ENCODE results near the gene DPYSL3.

The DPYSL3 gene

DNA sequence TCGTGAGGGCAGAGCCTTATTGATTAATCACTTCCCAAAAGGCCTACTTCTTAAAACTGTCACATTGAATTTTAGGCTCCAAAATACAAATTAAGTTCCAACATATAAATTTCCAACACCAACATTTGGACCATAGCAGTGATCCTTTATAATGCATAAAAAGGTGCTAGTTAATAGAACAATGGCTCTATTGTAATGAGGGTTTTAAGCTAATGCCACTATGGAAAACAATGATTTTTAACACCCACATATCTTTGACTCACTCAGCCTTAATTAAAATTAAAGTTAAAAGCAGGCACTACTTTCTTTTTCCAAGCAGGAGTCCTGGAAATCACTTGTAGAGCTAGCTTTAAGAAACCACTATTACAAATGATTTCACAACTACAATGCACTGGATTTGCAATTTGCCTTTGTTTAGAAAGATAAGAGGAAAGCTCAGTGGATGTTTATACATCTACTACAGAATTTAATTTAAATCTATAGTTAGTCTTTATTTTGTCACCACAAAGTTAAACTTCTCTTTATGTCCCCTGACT lies 41.8 kb downstream of the DPYSL3 start:
- DNase-seq, result no peak

DNA sequence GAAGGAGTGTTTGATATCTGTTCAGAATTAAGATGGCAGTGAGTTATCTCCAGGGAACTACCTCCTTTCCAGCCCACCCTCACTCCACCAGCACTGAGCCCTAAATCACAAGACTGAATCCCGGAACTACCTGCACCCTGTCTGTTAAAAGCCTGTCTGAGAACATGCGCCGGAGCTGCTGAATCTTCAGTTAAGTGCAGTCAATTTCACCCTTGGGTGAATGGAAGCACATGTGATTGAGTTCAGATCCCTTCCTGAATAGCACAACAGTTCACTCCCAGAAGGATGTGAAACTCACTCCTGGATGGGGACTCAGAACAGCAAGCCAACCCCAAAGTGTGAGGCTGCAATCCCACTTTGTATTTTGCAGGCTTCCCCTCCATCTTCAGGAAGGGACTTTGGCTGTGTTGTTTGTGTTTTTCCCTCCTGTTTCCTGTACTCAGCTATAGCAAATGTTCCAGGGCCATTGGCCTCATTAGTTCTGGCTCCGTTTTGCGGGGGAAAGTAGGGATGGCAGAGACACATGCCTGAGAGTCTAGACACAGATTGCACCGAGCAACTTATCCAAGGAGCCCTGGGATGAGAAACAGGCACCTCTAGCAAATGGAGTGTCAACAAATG lies 43.4 kb downstream of the DPYSL3 start:
- DNase-seq, result peak; percentile 73

DNA sequence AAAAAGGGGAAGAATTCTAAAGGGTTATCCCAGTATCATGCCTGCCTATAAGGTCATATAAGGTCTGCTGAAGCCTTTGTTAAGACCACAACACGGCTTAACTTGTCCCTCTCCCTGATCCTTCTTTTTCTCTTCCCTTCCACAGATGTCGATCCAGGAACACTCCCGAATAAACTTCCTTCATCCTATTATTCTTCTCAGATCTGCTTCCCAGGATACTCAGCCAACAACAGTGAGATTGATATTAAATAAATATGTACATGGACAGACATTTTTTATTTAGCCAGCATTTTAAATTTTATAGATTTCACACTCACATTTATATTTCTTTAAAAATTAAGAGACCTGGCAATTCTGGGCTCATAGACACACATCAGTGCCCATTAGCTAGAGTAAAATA lies 44.1 kb downstream of the DPYSL3 start:
- no peak for DNase-seq

DNA sequence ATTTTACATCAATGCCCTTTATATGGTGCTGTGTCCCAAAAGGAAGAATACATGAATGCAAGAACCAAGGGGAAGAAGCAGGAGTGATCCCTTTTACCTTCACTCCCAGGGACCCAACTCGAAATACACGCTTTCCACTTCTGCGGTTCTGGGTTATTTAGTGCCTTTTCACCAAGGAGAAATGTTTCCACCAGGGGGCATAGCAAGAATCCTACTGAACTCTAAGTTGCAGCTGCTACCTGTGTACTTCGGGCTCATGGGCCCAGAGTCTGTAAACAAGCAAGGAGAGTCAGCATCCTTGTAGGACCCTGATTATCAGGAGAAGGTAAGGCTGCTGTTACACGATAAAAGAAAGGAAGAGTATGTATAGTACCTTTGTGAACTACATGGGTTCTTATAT lies 45.7 kb downstream of the DPYSL3 start:
- no peak for DNase-seq

DNA sequence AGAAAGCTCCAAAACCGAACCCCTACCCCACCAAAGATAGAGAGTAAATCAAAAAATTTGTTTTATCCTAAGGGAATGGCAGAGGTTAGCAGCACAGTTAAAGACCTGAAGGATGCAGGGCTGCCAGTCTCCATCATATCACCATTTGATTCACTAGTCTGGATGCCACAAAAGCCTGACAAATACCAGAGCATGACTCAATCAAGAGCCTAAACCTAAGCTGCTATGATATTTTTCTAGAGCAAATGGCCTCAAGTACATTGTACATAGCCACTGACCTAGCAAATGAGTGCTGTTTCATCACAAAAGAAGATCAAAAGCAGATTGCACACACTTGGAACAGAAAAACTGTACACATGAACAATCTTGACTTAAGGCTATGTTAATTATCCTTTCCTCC lies 48.0 kb downstream of the DPYSL3 start:
- no peak for DNase-seq

DNA sequence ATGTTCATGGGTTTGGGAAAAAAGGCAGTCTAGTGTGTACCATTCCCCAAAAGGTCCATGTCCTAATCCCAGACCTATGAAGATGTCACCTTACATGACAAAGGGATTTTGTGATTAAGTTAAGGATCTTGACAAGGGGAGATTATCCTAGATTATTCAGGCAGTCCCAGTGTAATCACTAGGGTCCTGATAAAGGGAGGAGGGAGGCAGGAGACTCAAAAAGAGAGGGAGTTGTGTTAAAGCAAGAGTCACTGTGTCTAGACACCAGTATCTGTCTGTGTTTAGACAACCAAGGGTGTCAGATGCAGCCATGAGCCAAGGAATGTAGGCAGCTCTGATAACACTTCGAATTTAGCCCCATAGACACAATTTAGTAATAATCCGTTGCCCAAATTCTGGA lies 49.5 kb downstream of the DPYSL3 start:
- no peak for DNase-seq

DNA sequence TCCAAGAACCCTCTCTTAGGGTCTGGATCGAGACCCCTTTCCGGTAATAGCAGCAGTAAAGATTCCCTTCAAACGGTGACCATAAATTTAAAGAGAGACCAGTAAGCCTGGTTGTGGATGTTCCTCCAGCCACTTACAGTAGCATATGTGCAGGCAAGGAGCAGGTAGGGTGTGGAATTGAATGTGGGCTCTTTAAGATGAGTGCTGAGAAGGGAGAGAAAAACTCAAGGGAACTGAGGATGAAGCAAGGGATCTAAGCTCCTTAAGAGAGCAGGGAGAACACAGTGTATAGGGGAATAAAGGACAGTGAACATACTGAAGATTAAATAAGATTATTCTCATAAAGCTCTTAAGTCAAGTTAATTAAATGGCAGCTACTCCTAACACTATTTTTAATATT lies 51.3 kb downstream of the DPYSL3 start:
- DNase-seq, result no peak

DNA sequence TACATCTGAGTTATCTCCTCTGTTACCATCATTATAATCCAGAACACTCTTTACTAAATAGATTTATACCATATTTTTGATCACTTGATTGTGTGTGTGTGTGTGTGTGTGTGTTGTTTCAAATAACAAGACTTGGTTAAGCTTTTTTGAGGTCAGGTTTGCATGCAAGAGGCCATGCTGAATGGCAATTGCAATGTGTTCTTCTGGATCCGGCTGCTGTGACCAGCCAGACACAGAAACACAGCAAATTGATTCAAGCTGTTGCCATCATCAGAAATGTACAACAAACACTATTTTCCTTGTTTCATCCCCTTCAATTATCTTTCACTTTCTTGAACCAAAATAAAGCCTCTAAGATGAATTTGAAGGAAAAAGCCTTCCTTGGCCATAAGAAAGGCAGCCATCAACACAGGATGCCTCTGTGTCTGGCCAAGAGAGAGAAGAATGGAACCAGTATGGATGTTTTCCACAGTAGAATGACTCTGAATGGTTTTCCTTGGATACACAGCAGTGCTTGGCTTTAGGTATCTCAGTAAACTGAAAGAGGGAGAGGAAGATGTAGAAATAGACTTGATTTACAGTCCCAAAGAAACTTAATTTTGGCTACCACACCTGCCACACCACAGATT lies 53.9 kb downstream of the DPYSL3 start:
- DNase-seq, result no peak

DNA sequence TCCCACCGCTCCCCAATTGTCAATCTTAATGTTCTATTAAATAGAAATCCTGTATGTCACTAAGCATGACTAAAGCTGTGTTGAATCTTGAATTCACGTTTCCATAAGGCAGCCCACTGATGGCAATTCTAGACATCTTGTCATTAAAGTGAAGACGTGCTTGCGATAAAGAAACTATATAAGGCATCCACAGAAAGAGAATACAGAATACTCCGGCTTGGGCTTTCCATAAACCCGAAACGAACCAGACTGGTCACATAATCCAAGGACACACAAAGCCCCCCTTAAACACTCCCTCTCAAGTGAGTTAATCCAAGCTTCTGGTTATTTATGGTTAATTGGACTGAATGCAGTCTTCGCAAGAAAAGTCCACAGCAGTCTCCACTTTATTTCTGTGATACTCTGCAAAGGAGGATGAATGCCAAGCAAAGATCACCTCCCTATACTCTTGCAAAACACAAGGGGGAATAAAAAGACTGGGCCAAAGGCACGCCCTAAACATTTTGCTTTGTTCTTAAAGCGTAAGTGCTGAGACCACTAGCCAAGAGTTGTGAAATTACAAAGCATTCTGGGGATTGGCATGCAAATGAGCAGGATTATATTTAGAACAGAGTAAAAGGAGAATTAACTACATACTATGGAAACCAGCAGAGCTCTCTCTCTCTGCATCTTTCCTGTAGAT lies 54.7 kb downstream of the DPYSL3 start:
- peak; percentile 72 for DNase-seq

DNA sequence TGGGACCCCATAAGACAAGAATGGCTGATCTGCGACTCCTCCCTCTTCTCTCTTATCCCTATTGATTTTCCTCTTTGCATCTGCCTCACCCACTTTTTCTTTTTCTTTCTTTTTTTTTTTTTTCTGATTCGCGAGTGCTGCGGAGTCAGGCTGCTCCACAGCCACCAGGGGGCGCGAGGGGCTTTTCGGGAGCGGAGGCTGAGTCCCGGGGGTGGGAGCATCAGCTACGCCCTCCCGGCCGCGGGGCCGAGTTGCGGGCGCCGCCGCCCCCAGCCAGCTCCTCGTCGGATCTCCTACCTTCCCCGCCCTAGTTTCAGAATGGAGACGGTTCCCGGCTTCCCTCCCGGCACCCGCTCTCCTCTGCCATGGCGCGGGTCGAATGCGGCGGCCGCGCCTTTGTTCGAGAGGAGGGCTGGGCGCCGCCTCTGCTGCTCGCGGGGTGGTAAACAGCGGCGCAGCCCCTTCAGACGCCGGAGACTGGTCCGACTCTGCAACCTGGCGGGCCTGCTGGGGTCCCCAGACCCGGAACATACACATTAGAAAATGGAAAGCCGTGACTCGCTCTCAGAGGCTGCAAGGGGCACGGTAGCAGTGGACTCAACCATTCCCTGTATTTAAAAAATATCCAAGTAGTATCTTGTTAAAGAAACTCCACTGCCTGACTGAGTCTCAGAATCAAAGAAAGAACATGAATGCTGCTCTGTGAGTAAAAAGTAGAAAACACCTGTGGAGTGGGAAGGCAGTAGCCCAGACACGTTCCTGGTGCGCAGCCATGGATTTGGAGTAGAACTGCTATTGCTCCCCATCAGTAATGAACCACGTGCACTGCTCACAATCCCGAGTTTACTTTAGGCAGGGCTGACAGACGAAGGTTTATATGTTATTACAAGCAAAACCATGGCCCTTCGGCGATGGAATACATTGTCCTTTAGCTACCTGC lies 55.7 kb downstream of the DPYSL3 start:
- DNase-seq, result peak; percentile 95

DNA sequence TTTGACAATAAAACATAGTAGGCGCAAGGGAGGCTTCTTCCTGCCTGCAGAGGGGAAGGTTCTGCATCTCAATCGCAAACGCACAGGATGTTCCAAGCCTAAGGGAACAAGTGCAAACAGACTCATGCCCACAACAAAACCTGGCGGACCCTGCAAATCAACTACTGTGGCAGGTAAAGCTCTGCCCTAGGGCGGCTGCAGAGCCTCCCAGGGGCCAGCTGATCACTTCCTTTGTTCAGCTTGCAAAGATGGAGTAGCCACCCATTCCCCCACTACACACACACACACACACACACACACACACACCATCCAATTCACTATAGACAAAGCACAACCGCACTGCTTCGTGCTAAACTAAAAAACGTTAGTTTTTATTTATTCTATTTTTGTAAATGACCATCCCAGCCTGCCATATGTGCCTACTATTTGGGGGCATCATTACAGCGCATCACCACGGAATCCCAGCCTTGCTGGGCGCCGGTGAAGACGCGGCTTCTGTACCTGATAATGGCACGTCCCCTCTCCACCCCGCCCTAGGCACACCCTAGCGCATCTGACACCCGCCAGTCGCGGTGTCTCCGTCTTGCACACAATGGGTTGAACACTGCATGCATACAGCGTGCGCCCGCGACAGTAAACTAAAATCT lies 57.6 kb downstream of the DPYSL3 start:
- DNase-seq, result no peak

DNA sequence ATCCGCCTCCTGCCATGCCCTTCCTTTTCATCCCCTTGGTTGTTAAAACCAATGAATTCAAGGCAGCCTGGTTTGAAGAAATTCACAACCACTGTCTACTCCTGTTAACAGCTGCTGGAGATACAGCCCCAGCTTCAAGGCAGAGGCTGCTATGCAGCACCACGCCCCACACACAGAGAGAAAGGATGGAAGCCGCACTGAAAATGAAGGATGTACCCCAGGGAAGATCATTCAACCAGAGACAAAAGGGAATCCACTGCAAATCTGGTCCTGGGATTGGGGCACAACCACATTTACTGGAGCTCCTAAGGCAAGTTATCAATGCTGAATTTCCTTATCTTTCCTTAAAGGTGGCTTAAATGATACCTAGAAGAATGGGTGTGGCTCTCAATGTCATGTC lies 58.7 kb downstream of the DPYSL3 start:
- DNase-seq, result no peak

DNA sequence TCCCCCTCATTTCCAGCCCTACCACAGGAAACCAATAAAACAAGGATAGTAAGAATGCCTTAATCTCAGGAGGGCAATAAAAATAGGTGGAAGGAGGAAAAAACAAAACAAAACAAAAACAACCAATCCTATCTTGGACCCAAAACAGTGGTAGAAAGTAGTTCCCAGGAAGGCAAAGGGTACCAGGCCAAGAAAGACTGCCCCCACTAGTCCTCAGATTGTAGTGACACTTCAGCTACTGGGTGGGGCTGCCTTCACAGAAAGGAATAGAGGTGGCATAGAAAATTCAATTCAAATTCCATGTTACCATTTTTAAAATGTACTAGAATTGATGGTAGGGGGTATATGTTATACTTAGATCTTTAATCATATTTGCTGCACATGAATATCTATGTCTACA lies 59.3 kb downstream of the DPYSL3 start:
- DNase-seq, result no peak

DNA sequence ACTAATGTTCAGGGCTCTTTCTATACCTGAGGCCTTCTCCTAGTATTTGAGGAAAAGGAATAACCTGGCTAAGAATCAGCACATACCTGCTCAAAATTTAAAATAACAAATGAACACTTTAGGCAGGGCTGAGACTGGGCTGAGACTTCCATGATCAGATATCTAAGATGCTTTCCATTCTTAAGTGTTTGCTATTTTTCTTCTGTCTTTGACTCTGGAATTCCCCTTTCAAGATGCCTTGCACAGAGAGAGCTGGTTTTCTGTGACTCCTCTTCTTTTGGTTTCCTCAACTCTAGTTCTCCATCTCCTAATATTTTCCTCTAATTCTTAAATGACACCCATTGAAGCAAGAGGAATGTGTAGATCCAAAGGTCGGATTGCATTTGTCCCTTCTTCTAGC lies 61.1 kb downstream of the DPYSL3 start:
- no peak for DNase-seq

DNA sequence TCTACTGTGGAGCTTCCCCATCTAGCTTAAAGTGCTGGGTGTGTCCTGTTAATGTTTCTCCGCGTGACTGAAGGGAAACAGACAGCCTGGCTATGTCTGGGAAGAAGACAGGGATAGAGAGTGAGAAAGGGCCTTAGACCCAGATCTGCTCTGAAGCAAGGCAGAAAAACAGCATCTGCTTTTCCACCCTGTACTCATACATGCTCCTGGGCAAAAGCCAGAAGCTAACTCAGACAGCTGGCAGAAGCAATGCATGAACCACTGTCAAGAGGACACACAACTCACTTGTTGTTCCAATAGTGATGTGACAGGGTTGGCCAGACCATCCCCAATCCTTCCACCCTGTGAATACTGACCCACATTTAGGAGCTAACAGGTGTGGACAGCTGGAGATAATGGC lies 63.3 kb downstream of the DPYSL3 start:
- peak; percentile 52 for DNase-seq

DNA sequence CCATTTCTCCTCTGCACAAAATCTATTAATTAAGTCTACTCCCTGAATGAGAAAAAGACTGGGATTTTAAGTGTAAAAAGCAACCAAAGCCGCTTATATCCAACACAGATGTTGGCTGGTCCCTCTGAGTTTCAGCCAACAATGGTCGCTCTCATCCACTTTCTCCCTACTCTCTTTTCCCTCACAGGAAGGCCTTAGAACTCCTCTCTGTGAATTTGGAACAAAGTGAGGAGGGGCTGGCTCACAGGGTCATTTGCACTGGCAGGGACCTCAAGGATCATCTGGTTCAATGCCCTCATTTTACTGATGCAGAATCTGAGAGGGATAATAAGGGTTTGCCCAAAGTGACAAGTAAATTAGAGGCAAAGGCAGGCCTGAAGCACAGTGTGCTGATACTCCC lies 64.0 kb downstream of the DPYSL3 start:
- DNase-seq, result no peak

DNA sequence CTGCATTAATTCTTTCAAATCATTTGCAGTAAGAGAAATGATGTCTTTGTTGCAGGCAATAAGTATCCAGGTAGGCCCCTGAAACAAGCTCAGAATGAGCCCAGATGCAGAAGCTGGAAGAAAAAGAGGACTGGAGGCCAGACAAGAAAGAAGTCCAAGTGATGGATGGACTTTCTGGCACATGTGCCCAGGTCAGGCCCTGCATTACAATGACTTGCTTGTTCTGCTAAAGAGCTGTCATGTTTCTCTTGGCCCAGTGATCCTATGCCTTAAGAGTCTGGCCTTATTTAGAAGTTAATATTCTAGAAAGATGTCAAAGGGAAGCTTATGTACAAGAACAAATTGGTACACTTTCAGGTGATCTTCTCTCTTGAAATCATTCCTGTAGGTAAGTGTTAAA lies 64.8 kb downstream of the DPYSL3 start:
- DNase-seq, result no peak

DNA sequence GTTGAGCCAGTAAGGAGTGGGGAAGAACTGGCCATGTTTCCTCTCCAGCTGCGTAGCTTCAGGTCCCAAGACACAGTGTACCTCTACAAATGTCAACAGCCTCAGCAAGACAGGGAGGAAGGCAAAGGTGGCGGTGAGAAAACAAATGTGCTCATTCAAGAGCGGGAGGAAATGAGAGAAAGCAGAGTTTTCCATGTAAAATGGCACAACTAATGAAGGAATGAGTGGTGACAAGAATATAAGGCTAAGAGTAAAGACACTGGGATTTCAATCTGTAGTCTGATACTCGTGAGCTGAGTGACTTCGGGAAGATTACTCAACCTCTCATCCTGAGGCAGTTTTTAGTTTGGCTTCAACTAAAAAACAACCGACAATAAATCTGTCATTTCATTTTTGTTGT lies 67.6 kb downstream of the DPYSL3 start:
- DNase-seq, result no peak

DNA sequence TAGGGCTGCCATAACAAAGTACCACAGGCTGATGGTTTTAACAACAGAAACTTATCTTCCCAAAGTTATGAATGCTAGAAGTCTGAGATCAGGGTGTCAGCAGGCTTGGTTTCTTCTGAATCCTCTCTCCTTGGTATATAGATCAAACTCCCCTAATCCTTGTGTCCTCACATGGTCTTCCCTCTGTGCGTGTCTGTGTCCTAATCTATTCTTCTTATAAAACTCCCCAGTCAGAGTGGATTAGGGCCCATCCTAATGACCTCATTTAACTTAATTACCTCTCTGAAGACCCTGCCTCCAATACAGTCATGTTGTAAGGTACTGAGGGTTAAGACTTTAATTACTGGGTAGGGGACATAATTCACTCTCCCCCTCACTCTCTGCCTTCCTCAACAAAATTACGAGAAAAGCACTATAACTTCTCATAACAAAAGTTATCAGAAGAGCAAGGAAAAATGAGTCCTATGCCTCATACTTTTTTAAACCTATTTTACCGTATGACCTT lies 68.6 kb downstream of the DPYSL3 start:
- DNase-seq, result no peak

DNA sequence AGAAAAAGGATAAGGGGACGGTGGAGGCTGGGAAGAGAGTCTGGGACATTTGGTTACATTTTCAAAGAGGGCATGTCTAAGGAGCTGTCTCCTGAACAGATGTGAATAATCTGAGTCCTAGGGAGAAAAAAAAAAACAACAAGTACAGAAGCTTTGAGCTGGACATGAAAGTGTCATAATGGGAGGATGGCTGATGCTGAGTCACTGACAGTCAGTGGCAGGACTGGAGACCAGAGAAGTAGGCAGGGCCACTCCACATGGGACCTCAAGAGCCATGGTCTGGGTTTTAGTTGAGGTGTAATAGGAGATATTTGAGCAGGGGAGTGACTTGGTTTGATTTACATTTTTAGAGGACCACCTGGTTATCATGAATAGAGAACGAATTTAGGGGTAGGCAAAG lies 70.6 kb downstream of the DPYSL3 start:
- DNase-seq, result no peak

DNA sequence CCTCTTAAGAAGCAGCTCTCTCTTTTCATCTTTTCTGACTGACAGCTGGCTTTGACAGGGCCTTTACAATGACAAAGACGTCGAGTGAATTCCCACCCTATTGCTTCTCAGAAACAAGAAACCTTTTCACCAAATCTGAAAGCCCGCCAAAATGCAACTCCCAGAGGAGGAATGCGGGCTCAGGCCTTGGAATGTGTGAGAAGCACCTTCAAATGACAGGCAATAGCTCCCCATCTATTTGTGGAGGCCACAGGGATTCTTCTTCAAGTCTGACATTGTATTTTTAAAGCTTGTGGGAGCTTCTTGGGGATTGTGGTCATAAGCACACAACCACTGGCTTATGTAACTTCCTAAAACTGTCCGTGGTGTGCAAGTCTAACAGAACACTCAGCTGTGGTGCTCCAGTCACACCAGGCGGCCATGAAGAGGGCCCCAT lies 72.7 kb downstream of the DPYSL3 start:
- DNase-seq, result peak; percentile 59

DNA sequence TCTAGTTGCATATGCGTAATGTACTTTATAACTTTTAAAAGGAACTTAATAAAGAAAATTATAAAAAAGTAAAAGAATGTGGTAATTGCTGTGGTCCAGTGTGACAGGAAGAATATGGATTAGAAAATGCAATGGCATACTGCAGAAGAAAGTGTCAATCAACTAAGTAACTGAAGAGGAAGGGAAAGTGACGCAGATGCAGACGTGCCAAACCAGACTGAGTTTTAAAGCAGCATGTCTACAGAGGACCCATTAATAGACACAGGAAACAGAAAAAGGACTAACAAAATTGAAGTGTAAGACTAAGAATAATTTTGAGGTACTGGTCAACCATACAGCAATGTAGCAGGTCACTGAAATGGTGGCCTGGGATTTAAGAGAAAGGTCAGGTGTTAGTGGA lies 73.3 kb downstream of the DPYSL3 start:
- no peak for DNase-seq

Data from femur (tissue), 1 donor.